WTC11 (cell line): ENCODE measurements around the gene SPAAR. TPM values are rescaled to one million over a fixed set of nuclear protein-coding genes. Genes with fewer than 3 reads are reported as not detected.

Source experiments
- ATAC-seq: fragments of 200-7000 bp; cut with Tn5 transposase; 2 replicates; pipeline ENCODE4 v1.10.0; 2021; ENCODE audit warnings: mild to moderate bottlenecking, moderate library complexity
- CTCF ChIA-PET: fragments of 300-600 bp; sonication (Branson Sonifier 250); formaldehyde crosslinking; loops from one replicate; lab custom pipeline; 2021; ENCODE audit warnings: antibody characterized with exemption; lab: Charles Lee
- POLR2A ChIA-PET: fragments of 350-600 bp; sonication (Branson Sonifier 250); formaldehyde crosslinking; loops from one replicate; lab custom pipeline; 2021; ENCODE audit warnings: antibody characterized with exemption; lab: Charles Lee
- DNase-seq: peaks from one replicate; pipeline ENCODE4 v3.0.0; 2021; ENCODE audit warnings: low spot score
- H3K27ac Mint-ChIP-seq: 2 replicates; pipeline ENCODE4 v1.8.0; 2021; ENCODE audit warnings: mixed read lengths
- H3K27me3 Mint-ChIP-seq: 2 replicates; pipeline ENCODE4 v1.8.0; 2021; ENCODE audit warnings: low read depth, mild to moderate bottlenecking, moderate library complexity, mixed read lengths
- H3K36me3 Mint-ChIP-seq: 2 replicates; pipeline ENCODE4 v1.8.0; 2021; ENCODE audit warnings: mixed read lengths
- H3K4me1 Mint-ChIP-seq: 2 replicates; pipeline ENCODE4 v1.8.0; 2022; ENCODE audit warnings: mixed read lengths
- H3K4me3 Mint-ChIP-seq: 2 replicates; pipeline ENCODE4 v1.8.0; 2021; ENCODE audit warnings: mild to moderate bottlenecking, moderate library complexity, mixed read lengths
- H3K9me3 Mint-ChIP-seq: 2 replicates; pipeline ENCODE4 v1.8.0; 2021; ENCODE audit warnings: mixed read lengths
- ATF1 ChIP-seq: sonication (generic); formaldehyde crosslinking; IDR thresholded peaks from 2 replicates; pipeline ENCODE4 v1.8.1; 2023; ENCODE audit warnings: mild to moderate bottlenecking, moderate library complexity, missing genetic modification reagents
- CBFB ChIP-seq: sonication (generic); formaldehyde crosslinking; IDR thresholded peaks from 2 replicates; pipeline ENCODE4 v1.8.1; 2022; ENCODE audit warnings: mild to moderate bottlenecking, low read depth, missing genetic modification reagents
- CTCF ChIP-seq: fragments of 200-600 bp; IDR thresholded peaks from 2 replicates; pipeline ENCODE4 v1.8.0; 2022; ENCODE audit warnings: antibody characterized with exemption
- ELF4 ChIP-seq: sonication (generic); formaldehyde crosslinking; IDR thresholded peaks from 2 replicates; pipeline ENCODE4 v1.8.1; 2022; ENCODE audit warnings: low read depth, mild to moderate bottlenecking, moderate library complexity, missing genetic modification reagents
- GABPB1 ChIP-seq: sonication (generic); formaldehyde crosslinking; IDR thresholded peaks from 2 replicates; pipeline ENCODE4 v1.8.1; 2023; ENCODE audit warnings: mild to moderate bottlenecking, missing genetic modification reagents
- GTF2I ChIP-seq: fragments of 250-450 bp; sonication (Bioruptor Pico); conservative IDR thresholded peaks from 2 replicates; pipeline ENCODE4 v1.4.0; 2021; ENCODE audit warnings: mild to moderate bottlenecking
- NFE2L1 ChIP-seq: sonication (generic); formaldehyde crosslinking; IDR thresholded peaks from 2 replicates; pipeline ENCODE4 v1.8.1; 2023; ENCODE audit warnings: missing genetic modification reagents
- NFYB ChIP-seq: sonication (generic); formaldehyde crosslinking; conservative IDR thresholded peaks from 2 replicates; pipeline ENCODE4 v1.8.0; 2022; ENCODE audit warnings: low read depth, missing genetic modification reagents
- RORB ChIP-seq: fragments of 250-450 bp; sonication (Bioruptor Pico); IDR thresholded peaks from 2 replicates; pipeline ENCODE4 v1.9.0; 2021; ENCODE audit warnings: mild to moderate bottlenecking
- SMAD3 ChIP-seq: sonication (generic); formaldehyde crosslinking; IDR thresholded peaks from 2 replicates; pipeline ENCODE4 v1.8.0; 2022; ENCODE audit warnings: missing genetic modification reagents, mild to moderate bottlenecking, borderline replicate concordance
- SMAD4 ChIP-seq: sonication (generic); formaldehyde crosslinking; IDR thresholded peaks from 2 replicates; pipeline ENCODE4 v1.8.0; 2022; ENCODE audit warnings: mild to moderate bottlenecking, missing genetic modification reagents
- ZNF263 ChIP-seq: sonication (generic); formaldehyde crosslinking; IDR thresholded peaks from 2 replicates; pipeline ENCODE4 v1.8.1; 2022; ENCODE audit warnings: low read depth, mild to moderate bottlenecking, moderate library complexity, missing genetic modification reagents
- ZNF416 ChIP-seq: fragments of 250-450 bp; sonication (Bioruptor Pico); IDR thresholded peaks from 2 replicates; pipeline ENCODE4 v1.9.0; 2021; ENCODE audit warnings: mild to moderate bottlenecking, inconsistent platforms
- ZNF423 ChIP-seq: fragments of 250-450 bp; sonication (Bioruptor Pico); IDR thresholded peaks from 2 replicates; pipeline ENCODE4 v2.1.2; 2022; ENCODE audit warnings: mild to moderate bottlenecking, moderate library complexity
- ZNF532 ChIP-seq: fragments of 250-450 bp; sonication (Bioruptor Pico); IDR thresholded peaks from 2 replicates; pipeline ENCODE4 v1.9.0; 2021; ENCODE audit warnings: mild to moderate bottlenecking, borderline replicate concordance
- total RNA-seq: library from RNA; stranded (reverse); gene quantifications from 3 replicates; pipeline ENCODE4 v1.2.3, GENCODE V29; 2021
- TF ChIP-seq, protein P1 (sequence below): fragments of 250-450 bp; sonication (Bioruptor Pico); IDR thresholded peaks from 2 replicates; pipeline ENCODE4 v1.9.0; 2021; ENCODE audit warnings: moderate library complexity, mild to moderate bottlenecking, inconsistent platforms, borderline replicate concordance
- TF ChIP-seq, protein P2 (sequence below): sonication (generic); formaldehyde crosslinking; IDR thresholded peaks from 2 replicates; pipeline ENCODE4 v1.8.1; 2023; ENCODE audit warnings: mild to moderate bottlenecking, missing genetic modification reagents, moderate library complexity

The SPAAR gene
- total RNA-seq, 1 experiment from 2014 or later = 0.33 TPM

GRCh38 chr9:35951736-35952135 lies 42.4 kb downstream of the SPAAR start:
- Mint-ChIP-seq H3K27me3 (peaks cover 34% of the 10 kb centered on the region), H3K27ac (no peak overlapping the region), H3K36me3 (no peaks in the 10 kb centered on the region), H3K4me1 (peaks cover 11% of the 10 kb centered on the region), H3K9me3 (no peaks in the 10 kb centered on the region), H3K4me3 (no peak overlapping the region)
- ATAC-seq = no peak
- CTCF ChIA-PET = interaction anchor here (1.8 kb wide), 1 partner anchor 72 kb away, joined by 5 read pairs; no protein-coding TSS in a partner anchor
- TF ChIP-seq, protein P1, sequence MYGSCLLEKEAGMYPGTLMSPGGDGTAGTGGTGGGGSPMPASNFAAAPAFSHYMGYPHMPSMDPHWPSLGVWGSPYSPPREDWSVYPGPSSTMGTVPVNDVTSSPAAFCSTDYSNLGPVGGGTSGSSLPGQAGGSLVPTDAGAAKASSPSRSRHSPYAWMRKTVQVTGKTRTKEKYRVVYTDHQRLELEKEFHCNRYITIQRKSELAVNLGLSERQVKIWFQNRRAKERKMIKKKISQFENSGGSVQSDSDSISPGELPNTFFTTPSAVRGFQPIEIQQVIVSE (CRISPR knock-in tag) = no peak
- TF ChIP-seq SMAD4 (no peak), CBFB (no peak), GTF2I (CRISPR knock-in tag) (no peak), GABPB1 (CRISPR knock-in tag) (no peak), ZNF263 (CRISPR knock-in tag) (no peak), ATF1 (no peak), ZNF423 (CRISPR knock-in tag) (no peak)
- TF ChIP-seq, protein P2, sequence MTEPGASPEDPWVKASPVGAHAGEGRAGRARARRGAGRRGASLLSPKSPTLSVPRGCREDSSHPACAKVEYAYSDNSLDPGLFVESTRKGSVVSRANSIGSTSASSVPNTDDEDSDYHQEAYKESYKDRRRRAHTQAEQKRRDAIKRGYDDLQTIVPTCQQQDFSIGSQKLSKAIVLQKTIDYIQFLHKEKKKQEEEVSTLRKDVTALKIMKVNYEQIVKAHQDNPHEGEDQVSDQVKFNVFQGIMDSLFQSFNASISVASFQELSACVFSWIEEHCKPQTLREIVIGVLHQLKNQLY = no peak
- TF ChIP-seq, all 79 proteins: peak for 0
- POLR2A ChIA-PET = no interaction called here
- DNase-seq = no peak

DNA sequence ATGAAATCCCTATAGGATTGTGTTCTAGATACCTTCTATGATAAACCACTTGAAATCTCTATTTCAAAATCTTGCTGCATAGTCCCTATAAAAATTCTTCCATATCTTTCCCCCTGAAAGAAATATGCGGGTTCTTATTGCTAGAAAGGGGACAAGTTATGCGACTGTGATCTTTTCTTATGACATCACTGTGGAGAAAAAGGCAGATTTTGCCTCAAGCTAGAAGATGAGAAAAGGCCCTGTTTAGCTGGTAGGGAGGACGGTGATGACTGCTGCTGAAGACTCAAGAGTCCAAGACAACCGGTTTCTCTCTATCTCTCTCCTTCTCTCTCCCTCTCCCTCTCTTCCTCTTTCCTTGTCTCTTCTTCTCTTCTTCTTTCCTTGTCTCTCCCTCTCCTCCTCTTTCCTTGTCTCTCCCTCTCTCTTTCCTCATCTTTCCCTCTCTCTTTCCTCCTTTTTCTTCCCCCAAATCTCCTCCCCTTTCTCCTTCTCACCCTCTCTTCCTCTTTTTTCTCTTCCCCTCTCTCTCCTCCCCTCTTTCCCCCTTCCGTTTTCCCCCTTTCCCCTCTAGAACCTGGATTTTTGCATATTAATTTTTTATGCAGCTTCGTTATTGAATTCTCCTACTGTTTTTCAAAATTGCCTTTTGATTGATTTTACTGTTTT lies 43.4 kb downstream of the SPAAR start:
- peaks cover 36% of the 10 kb centered on the region for H3K27me3 Mint-ChIP-seq
- TF ChIP-seq ZNF532 (CRISPR knock-in tag) = no peak
- no peak for TF ChIP-seq NFE2L1 (CRISPR knock-in tag)
- TF ChIP-seq SMAD3 = no peak
- TF ChIP-seq ZNF416 = no peak
- no peak for TF ChIP-seq NFYB
- TF ChIP-seq ELF4 (CRISPR knock-in tag) = no peak
- TF ChIP-seq, all 79 proteins: peak for 0
- ChIA-PET CTCF (interaction anchor here (0.6 to 1.8 kb wide), 2 partner anchors 12 to 71 kb away, joined by 5 read pairs; no protein-coding TSS in a partner anchor), POLR2A (no interaction called here)
- H3K9me3 Mint-ChIP-seq = no peaks in the 10 kb centered on the region
- H3K36me3 Mint-ChIP-seq = no peaks in the 10 kb centered on the region
- ATAC-seq (no peak), DNase-seq (no peak)
- no peak overlapping the region for H3K4me3 Mint-ChIP-seq
- no peak overlapping the region for H3K27ac Mint-ChIP-seq
- H3K4me1 Mint-ChIP-seq = peaks cover 11% of the 10 kb centered on the region

DNA sequence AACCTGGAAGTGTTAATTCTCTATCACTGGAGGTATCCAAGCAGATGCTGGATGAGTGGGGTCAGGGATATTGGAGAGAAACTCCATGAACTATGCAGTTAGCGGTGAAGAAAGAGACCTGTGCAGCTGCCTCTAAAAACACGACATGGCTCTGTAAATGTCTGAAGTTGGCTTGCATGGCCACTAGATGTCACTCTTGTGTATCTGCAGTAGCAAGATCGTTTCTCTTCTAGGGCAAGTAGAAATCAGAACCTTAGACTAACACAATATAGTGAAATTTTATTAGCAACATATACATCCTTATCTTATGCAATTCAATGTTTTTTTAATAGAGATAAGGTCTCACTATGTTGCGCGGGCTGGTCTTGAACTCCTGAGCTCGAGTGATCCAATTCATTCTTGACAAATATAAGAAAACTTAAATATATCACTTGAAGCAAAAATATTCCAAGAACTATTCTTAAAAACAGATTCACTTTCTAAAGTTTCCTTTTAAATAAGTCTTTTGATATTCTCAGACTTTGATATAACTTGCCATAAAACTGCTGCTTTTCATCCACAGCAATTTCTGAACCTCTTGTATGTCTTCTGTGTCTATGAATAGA lies 45.8 kb downstream of the SPAAR start:
- peak; percentile 84 for ATAC-seq
- H3K4me3 Mint-ChIP-seq = no peak overlapping the region
- H3K27ac Mint-ChIP-seq = no peak overlapping the region
- H3K4me1 Mint-ChIP-seq = peaks cover 5% of the 10 kb centered on the region; the same call in 1 of the 2 replicates
- H3K36me3 Mint-ChIP-seq = no peaks in the 10 kb centered on the region
- ChIA-PET CTCF (interaction anchor here (0.6 to 3.8 kb wide), 38 partner anchors 8 to 374 kb away, joined by 3 to 56 read pairs (median 4); partner anchors contain the start of genes CLTA, RECK, SPAAR and TMEM8B), POLR2A (no interaction called here)
- peak; percentile 43 for DNase-seq
- TF ChIP-seq RORB (no peak), CTCF (peak; percentile 78)
- peaks cover 24% of the 10 kb centered on the region for H3K27me3 Mint-ChIP-seq
- H3K9me3 Mint-ChIP-seq = no peaks in the 10 kb centered on the region
